Large intestine (tissue), 3 donors: ENCODE results near the gene SELENOF. TPM values are rescaled to one million over a fixed set of nuclear protein-coding genes. Genes with fewer than 3 reads are reported as not detected.

Experiments
- DNase-seq, 2 donors: peaks; one replicate each; pipeline versions ENCODE4 v3.0.0 to v3.0.0-alpha.2; 2013
- H3K27ac ChIP-seq: one replicate; pipeline ENCODE4 v1.5.1; 2013; ENCODE audit warnings: low read length
- H3K27me3 ChIP-seq: 2 replicates; pipeline ENCODE4 v1.6.1; 2013; ENCODE audit warnings: low read length; ENCODE audit not compliant: control insufficient read depth, insufficient read depth
- H3K36me3 ChIP-seq: 2 replicates; pipeline ENCODE4 v1.6.1; 2013; ENCODE audit warnings: low read length; ENCODE audit not compliant: control insufficient read depth, insufficient read depth
- H3K4me1 ChIP-seq: one replicate; pipeline ENCODE4 v1.6.1; 2013; ENCODE audit warnings: low read length; ENCODE audit not compliant: control insufficient read depth, insufficient read depth
- H3K4me3 ChIP-seq: one replicate; pipeline ENCODE4 v1.5.1; 2013; ENCODE audit warnings: low read length
- H3K9me3 ChIP-seq: one replicate; pipeline ENCODE4 v1.6.1; 2013; ENCODE audit warnings: mild to moderate bottlenecking, low read depth, low read length, moderate library complexity; ENCODE audit not compliant: control insufficient read depth
- WGBS: methylation state at CpG from one replicate; pipeline ENCODE4 v1.1.5; 2013; ENCODE audit warnings: low lambda C conversion rate; ENCODE audit not compliant: insufficient coverage; 5-methylcytosine and 5-hydroxymethylcytosine counted together
- polyA plus RNA-seq: library from polyadenylated mRNA; unstranded; fragments of 120-200 nt; gene quantifications from one replicate; pipeline ENCODE4 v1.2.1, GENCODE V29; 2013

SELENOF gene
- polyA plus RNA-seq, 1 donor, result 214 TPM

- no peak overlapping the region for H3K27ac ChIP-seq
- no peak overlapping the region for H3K4me3 ChIP-seq
- H3K36me3 ChIP-seq, result no peaks in the 10 kb centered on the region
- peaks cover 5% of the 10 kb centered on the region for H3K4me1 ChIP-seq
- WGBS, result 100% methylated on average over 1 of the region's 2 CpGs
- DNase-seq, result peak in 1 of 2 donors; percentile 11
- H3K9me3 ChIP-seq, result no peaks in the 10 kb centered on the region
- H3K27me3 ChIP-seq, result no peaks in the 10 kb centered on the region
Observed at GRCh38 chr1:86846164-86846647, 67.7 kb downstream of the SELENOF start.

- DNase-seq, result no peak
- Histone ChIP-seq H3K9me3 (no peaks in the 10 kb centered on the region), H3K27me3 (no peaks in the 10 kb centered on the region), H3K4me3 (no peak overlapping the region), H3K36me3 (no peaks in the 10 kb centered on the region), H3K4me1 (peaks cover 5% of the 10 kb centered on the region), H3K27ac (no peak overlapping the region)
- no CpG with 5 or more reads among the region's 3 CpGs for WGBS
Observed at GRCh38 chr1:86845514-86845913, 68.4 kb downstream of the SELENOF start.

GRCh38 chr1:86841116-86841515, 72.8 kb downstream of the SELENOF start:
- DNase-seq, result no peak
- no peak overlapping the region for H3K4me3 ChIP-seq
- no peaks in the 10 kb centered on the region for H3K9me3 ChIP-seq
- H3K27ac ChIP-seq, result no peak overlapping the region
- no peaks in the 10 kb centered on the region for H3K36me3 ChIP-seq
- H3K27me3 ChIP-seq, result no peaks in the 10 kb centered on the region
- WGBS, result no CpG with 5 or more reads among the region's 1 CpG
- peaks cover 5% of the 10 kb centered on the region for H3K4me1 ChIP-seq

GRCh38 chr1:86833461-86834215, 80.3 kb downstream of the SELENOF start:
- H3K27me3 ChIP-seq, result no peaks in the 10 kb centered on the region
- H3K9me3 ChIP-seq, result no peaks in the 10 kb centered on the region
- H3K27ac ChIP-seq, result no peak overlapping the region
- H3K4me3 ChIP-seq, result no peak overlapping the region
- no peaks in the 10 kb centered on the region for H3K36me3 ChIP-seq
- peak; percentile 80 to 83 for DNase-seq
- 81% methylated on average over 6 of the region's 17 CpGs for WGBS
- no peaks in the 10 kb centered on the region for H3K4me1 ChIP-seq

- H3K27ac ChIP-seq, result no peak overlapping the region
- no peaks in the 10 kb centered on the region for H3K36me3 ChIP-seq
- H3K4me3 ChIP-seq, result no peak overlapping the region
- H3K4me1 ChIP-seq, result no peaks in the 10 kb centered on the region
- DNase-seq, result no peak
- no CpG with 5 or more reads among the region's 1 CpG for WGBS
- H3K27me3 ChIP-seq, result no peaks in the 10 kb centered on the region
- H3K9me3 ChIP-seq, result no peaks in the 10 kb centered on the region
Observed at GRCh38 chr1:86832433-86832832, 81.5 kb downstream of the SELENOF start.

- DNase-seq, result no peak
- Histone ChIP-seq H3K9me3 (no peaks in the 10 kb centered on the region), H3K4me1 (no peaks in the 10 kb centered on the region), H3K27ac (no peak overlapping the region), H3K4me3 (no peak overlapping the region), H3K36me3 (no peaks in the 10 kb centered on the region), H3K27me3 (no peaks in the 10 kb centered on the region)
- no CpG with 5 or more reads among the region's 3 CpGs for WGBS
Observed at GRCh38 chr1:86829321-86829720, 84.6 kb downstream of the SELENOF start.

GRCh38 chr1:86828024-86828423, 85.9 kb downstream of the SELENOF start:
- DNase-seq, result no peak
- no peaks in the 10 kb centered on the region for H3K36me3 ChIP-seq
- H3K9me3 ChIP-seq, result no peaks in the 10 kb centered on the region
- H3K4me3 ChIP-seq, result no peak overlapping the region
- no CpG with 5 or more reads among the region's 3 CpGs for WGBS
- H3K27me3 ChIP-seq, result no peaks in the 10 kb centered on the region
- no peaks in the 10 kb centered on the region for H3K4me1 ChIP-seq
- H3K27ac ChIP-seq, result no peak overlapping the region

- Histone ChIP-seq H3K27ac (no peak overlapping the region), H3K27me3 (no peaks in the 10 kb centered on the region), H3K9me3 (no peaks in the 10 kb centered on the region), H3K4me1 (no peaks in the 10 kb centered on the region), H3K4me3 (no peak overlapping the region), H3K36me3 (no peaks in the 10 kb centered on the region)
- DNase-seq, result no peak
Observed at GRCh38 chr1:86826856-86827255, 87.1 kb downstream of the SELENOF start.

GRCh38 chr1:86825319-86825718, 88.6 kb downstream of the SELENOF start:
- no CpG with 5 or more reads among the region's 2 CpGs for WGBS
- H3K27me3 ChIP-seq, result no peaks in the 10 kb centered on the region
- H3K36me3 ChIP-seq, result no peaks in the 10 kb centered on the region
- DNase-seq, result no peak
- H3K4me1 ChIP-seq, result no peaks in the 10 kb centered on the region
- no peak overlapping the region for H3K27ac ChIP-seq
- H3K4me3 ChIP-seq, result no peak overlapping the region
- no peaks in the 10 kb centered on the region for H3K9me3 ChIP-seq

- Histone ChIP-seq H3K27me3 (no peaks in the 10 kb centered on the region), H3K36me3 (no peaks in the 10 kb centered on the region), H3K4me1 (no peaks in the 10 kb centered on the region), H3K9me3 (no peaks in the 10 kb centered on the region), H3K4me3 (no peak overlapping the region), H3K27ac (no peak overlapping the region)
- no CpG with 5 or more reads among the region's 3 CpGs for WGBS
- no peak for DNase-seq
Observed at GRCh38 chr1:86823821-86824500, 90.0 kb downstream of the SELENOF start.
